ENCODE data around the gene CYP21A2. TPM values are rescaled to one million over a fixed set of nuclear protein-coding genes. Genes with fewer than 3 reads are reported as not detected.
"Not testable (repeated sequence)": the region's sequence is repeated elsewhere in the genome, so short reads cannot be mapped to it uniquely, and the experiment has no call there.

Gene CYP21A2
- total RNA-seq, 1 donor from 2014 or later: not detected

DNA sequence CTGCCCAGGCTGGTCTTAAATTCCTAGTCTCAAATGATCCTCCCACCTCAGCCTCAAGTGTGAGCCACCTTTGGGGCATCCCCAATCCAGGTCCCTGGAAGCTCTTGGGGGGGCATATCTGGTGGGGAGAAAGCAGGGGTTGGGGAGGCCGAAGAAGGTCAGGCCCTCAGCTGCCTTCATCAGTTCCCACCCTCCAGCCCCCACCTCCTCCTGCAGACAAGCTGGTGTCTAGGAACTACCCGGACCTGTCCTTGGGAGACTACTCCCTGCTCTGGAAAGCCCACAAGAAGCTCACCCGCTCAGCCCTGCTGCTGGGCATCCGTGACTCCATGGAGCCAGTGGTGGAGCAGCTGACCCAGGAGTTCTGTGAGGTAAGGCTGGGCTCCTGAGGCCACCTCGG is 663 bp downstream of the CYP21A2 start:
- DNase-seq (ENCODE audit: low spot score); H3F3A ChIP-seq (ENCODE audit: low read depth); H3K4me1 ChIP-seq; H3K36me3 Mint-ChIP-seq; H2AFZ ChIP-seq (replicated peaks); H3K36me3 ChIP-seq; H3K27ac Mint-ChIP-seq; H3K9me3 ChIP-seq (ENCODE audit: low read depth); H3K27ac ChIP-seq; H3K4me3 ChIP-seq; H3K4me3 Mint-ChIP-seq; H3K27me3 Mint-ChIP-seq (ENCODE audit: insufficient read depth, low read depth); H4K20me1 ChIP-seq (ENCODE audit: low read depth); H3K79me2 ChIP-seq (ENCODE audit: low read depth); H3K4me2 ChIP-seq; H3K9ac ChIP-seq; H3K27me3 ChIP-seq; H3K9me3 Mint-ChIP-seq; H3K4me1 Mint-ChIP-seq: not testable (repeated sequence)

- H3K27me3 ChIP-seq; H3K27me3 Mint-ChIP-seq (ENCODE audit: insufficient read depth, low read depth); H3K27ac Mint-ChIP-seq: not testable (repeated sequence)
Measured at GRCh38 chr6:32039321-32040274, 1.4 kb downstream of the CYP21A2 start.

DNA sequence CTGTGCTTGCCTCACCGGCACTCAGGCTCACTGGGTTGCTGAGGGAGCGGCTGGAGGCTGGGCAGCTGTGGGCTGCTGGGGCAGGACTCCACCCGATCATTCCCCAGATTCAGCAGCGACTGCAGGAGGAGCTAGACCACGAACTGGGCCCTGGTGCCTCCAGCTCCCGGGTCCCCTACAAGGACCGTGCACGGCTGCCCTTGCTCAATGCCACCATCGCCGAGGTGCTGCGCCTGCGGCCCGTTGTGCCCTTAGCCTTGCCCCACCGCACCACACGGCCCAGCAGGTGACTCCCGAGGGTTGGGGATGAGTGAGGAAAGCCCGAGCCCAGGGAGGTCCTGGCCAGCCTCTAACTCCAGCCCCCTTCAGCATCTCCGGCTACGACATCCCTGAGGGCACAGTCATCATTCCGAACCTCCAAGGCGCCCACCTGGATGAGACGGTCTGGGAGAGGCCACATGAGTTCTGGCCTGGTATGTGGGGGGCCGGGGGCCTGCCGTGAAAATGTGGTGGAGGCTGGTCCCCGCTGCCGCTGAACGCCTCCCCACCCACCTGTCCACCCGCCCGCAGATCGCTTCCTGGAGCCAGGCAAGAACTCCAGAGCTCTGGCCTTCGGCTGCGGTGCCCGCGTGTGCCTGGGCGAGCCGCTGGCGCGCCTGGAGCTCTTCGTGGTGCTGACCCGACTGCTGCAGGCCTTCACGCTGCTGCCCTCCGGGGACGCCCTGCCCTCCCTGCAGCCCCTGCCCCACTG is 2.3 kb downstream of the CYP21A2 start:
- H3K27me3 ChIP-seq; H3K36me3 Mint-ChIP-seq; H3K36me3 ChIP-seq; H2AFZ ChIP-seq (replicated peaks); H3K4me1 ChIP-seq; H3K4me3 Mint-ChIP-seq; H3K4me3 ChIP-seq; H3K9me3 ChIP-seq (ENCODE audit: low read depth); H3K27ac Mint-ChIP-seq; H3K27ac ChIP-seq; H4K20me1 ChIP-seq (ENCODE audit: low read depth); H3K4me2 ChIP-seq; DNase-seq (ENCODE audit: low spot score); H3K4me1 Mint-ChIP-seq; H3K79me2 ChIP-seq (ENCODE audit: low read depth); H3F3A ChIP-seq (ENCODE audit: low read depth); H3K9ac ChIP-seq; H3K27me3 Mint-ChIP-seq (ENCODE audit: insufficient read depth, low read depth); H3K9me3 Mint-ChIP-seq: not testable (repeated sequence)

More at GRCh38 chr6:32039321-32040274, 1.4 kb downstream of the CYP21A2 start:
- H3K4me2 ChIP-seq; H3K9ac ChIP-seq; H2AFZ ChIP-seq (replicated peaks); H3K4me1 Mint-ChIP-seq; H3K4me3 ChIP-seq; H4K20me1 ChIP-seq (ENCODE audit: low read depth); H3K9me3 ChIP-seq (ENCODE audit: low read depth); H3K79me2 ChIP-seq (ENCODE audit: low read depth); DNase-seq (ENCODE audit: low spot score); H3K4me3 Mint-ChIP-seq; H3K9me3 Mint-ChIP-seq; H3K36me3 Mint-ChIP-seq; H3K4me1 ChIP-seq; H3F3A ChIP-seq (ENCODE audit: low read depth); H3K27ac ChIP-seq; H3K36me3 ChIP-seq: not testable (repeated sequence)

DNA sequence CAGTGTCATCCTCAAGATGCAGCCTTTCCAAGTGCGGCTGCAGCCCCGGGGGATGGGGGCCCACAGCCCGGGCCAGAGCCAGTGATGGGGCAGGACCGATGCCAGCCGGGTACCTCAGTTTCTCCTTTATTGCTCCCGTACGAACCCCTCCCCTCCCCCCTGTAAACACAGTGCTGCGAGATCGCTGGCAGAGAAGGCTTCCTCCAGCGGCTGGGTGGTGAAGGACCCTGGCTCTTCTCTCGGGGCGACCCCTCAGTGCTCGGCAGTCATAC is 2.8 kb downstream of the CYP21A2 start:
- DNase-seq (ENCODE audit: low spot score); H3K27me3 Mint-ChIP-seq (ENCODE audit: insufficient read depth, low read depth); H3K36me3 ChIP-seq; H3K27ac ChIP-seq; H4K20me1 ChIP-seq (ENCODE audit: low read depth); H3K27me3 ChIP-seq; H3K4me3 Mint-ChIP-seq; H3K4me3 ChIP-seq; H3K4me1 ChIP-seq; H2AFZ ChIP-seq (replicated peaks); H3K9me3 Mint-ChIP-seq; H3K9me3 ChIP-seq (ENCODE audit: low read depth); H3K4me2 ChIP-seq; H3K79me2 ChIP-seq (ENCODE audit: low read depth); H3K27ac Mint-ChIP-seq; H3K9ac ChIP-seq; H3K4me1 Mint-ChIP-seq; H3F3A ChIP-seq (ENCODE audit: low read depth); H3K36me3 Mint-ChIP-seq: not testable (repeated sequence)

DNA sequence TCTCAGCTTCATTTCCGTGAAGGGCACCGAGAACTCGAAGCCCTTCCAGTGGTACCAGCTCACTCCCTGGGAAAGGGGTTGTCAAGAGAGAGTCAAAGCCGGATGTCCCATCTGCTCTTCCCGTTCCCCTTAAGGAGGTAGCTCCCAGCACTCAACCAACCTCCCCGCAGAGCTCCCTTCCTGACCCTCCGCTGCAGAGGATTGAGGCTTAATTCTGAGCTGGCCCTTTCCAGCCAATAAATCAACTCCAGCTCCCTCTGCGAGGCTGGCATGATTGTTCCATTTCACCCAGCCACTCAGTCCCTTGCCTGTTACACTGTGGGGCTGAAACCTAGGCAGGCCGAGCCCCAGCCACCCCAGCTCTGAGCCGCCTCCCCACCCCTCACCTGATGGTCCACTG is 3.2 kb downstream of the CYP21A2 start:
- not testable (repeated sequence) for H3K27me3 ChIP-seq; H3K4me3 ChIP-seq; H3K36me3 Mint-ChIP-seq; H3K27ac Mint-ChIP-seq; H3K9me3 ChIP-seq (ENCODE audit: low read depth); H3K36me3 ChIP-seq; H3K27me3 Mint-ChIP-seq (ENCODE audit: insufficient read depth, low read depth); H3K4me1 ChIP-seq; H3K79me2 ChIP-seq (ENCODE audit: low read depth); H2AFZ ChIP-seq (replicated peaks); H3F3A ChIP-seq (ENCODE audit: low read depth); H3K9ac ChIP-seq; H3K4me3 Mint-ChIP-seq; H3K9me3 Mint-ChIP-seq; H3K27ac ChIP-seq; DNase-seq (ENCODE audit: low spot score); H3K4me1 Mint-ChIP-seq; H4K20me1 ChIP-seq (ENCODE audit: low read depth); H3K4me2 ChIP-seq

DNA sequence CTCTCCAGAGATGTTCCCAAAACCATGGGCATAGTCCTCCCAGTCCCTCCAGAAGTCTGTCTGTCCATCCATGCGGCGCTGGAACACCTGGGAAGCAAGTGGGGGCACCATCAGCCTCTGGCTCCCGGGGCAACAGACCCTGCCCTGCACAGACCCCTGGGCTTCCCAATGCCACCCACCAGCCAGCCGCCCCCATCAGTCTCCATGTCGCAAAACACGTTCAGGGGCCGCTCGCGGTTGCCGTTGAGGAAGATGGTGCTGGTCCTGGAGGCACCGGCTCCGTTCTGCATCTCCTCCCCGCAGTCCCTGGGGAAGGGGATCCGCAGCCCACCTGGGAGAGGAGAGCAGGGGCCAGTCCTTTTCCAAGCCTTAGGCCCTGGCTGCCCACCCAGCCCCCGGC is 4.1 kb downstream of the CYP21A2 start:
- H3K27ac ChIP-seq; H3K4me1 ChIP-seq; H4K20me1 ChIP-seq (ENCODE audit: low read depth); H3K4me3 Mint-ChIP-seq; H3K36me3 Mint-ChIP-seq; H3K27me3 ChIP-seq; H3K27me3 Mint-ChIP-seq (ENCODE audit: insufficient read depth, low read depth); H3F3A ChIP-seq (ENCODE audit: low read depth); DNase-seq (ENCODE audit: low spot score); H3K9ac ChIP-seq; H3K9me3 ChIP-seq (ENCODE audit: low read depth); H3K9me3 Mint-ChIP-seq; H2AFZ ChIP-seq (replicated peaks); H3K4me2 ChIP-seq; H3K4me3 ChIP-seq; H3K27ac Mint-ChIP-seq; H3K36me3 ChIP-seq; H3K79me2 ChIP-seq (ENCODE audit: low read depth): not testable (repeated sequence)
- peaks cover 15% of the 10 kb centered on the region for H3K4me1 Mint-ChIP-seq

DNA sequence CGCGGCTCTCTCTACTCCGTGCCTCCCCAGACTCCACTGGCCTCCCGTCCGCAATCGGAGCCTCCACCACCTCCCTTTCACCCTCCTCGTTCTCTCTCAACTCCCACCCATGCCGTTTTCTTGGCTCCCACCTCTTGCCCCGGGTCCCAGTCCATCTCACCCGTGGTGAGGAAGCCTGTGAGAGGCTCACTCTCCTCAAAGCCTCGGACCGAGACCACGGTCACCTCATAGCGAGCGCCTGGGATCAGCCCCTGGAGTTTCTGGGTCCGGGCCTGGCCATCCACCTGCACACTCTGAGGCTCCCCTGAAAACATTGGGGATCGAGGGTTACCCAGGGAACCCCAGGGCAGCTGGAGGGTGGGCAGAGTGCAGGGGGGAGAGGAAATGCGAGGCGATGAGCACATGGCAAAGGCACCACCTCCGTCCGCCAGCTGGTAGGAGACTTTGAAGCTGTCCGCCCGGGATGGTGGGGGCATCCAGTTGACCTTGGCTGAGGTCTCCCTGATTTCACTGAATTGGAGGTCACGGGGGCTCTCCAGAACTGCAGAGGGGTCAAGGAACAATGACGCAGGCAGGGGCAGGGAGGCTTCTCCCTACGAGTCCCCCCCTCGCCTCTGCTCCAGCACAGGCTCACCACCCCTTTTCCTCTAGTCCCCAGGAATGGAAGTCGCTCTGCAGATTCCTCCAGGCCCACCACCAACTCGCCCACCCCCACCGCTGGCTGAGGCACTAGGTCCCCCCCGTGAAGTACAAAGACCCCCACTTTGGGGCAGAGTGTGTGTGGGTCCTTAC is 5.6 kb downstream of the CYP21A2 start:
- H3K36me3 ChIP-seq; DNase-seq (ENCODE audit: low spot score); H3K9me3 Mint-ChIP-seq; H3K4me1 ChIP-seq; H3K27me3 Mint-ChIP-seq (ENCODE audit: insufficient read depth, low read depth); H3K9me3 ChIP-seq (ENCODE audit: low read depth); H3K4me3 ChIP-seq; H3K36me3 Mint-ChIP-seq; H3F3A ChIP-seq (ENCODE audit: low read depth); H3K27ac Mint-ChIP-seq; H2AFZ ChIP-seq (replicated peaks); H4K20me1 ChIP-seq (ENCODE audit: low read depth); H3K79me2 ChIP-seq (ENCODE audit: low read depth); H3K9ac ChIP-seq; H3K4me3 Mint-ChIP-seq; H3K4me2 ChIP-seq; H3K27me3 ChIP-seq; H3K27ac ChIP-seq: not testable (repeated sequence)
- H3K4me1 Mint-ChIP-seq: peaks cover 25% of the 10 kb centered on the region

DNA sequence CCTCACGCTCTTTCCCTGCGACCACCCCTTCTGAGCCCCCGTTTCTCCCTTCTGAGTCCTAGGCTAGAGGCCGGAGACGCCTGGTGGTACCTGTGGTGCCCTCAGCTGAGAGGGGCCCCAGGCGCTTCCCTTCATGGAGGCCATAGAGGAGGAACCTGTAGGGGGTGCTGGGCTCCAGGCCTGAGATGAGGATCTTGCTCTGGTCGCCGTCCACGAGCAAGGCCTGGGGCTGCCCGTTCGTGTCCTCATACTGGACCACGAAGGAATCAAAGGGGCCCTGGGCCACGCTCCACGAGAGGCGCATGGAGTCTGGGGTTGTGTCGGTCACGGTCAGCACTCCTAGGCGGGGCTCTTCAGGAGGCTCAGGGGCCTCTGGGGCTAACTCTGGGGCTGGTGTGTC is 6.7 kb downstream of the CYP21A2 start:
- H4K20me1 ChIP-seq (ENCODE audit: low read depth); H3K9me3 ChIP-seq (ENCODE audit: low read depth); H3F3A ChIP-seq (ENCODE audit: low read depth); H3K27me3 ChIP-seq; DNase-seq (ENCODE audit: low spot score); H3K9me3 Mint-ChIP-seq; H3K36me3 ChIP-seq; H3K9ac ChIP-seq; H3K79me2 ChIP-seq (ENCODE audit: low read depth); H3K36me3 Mint-ChIP-seq; H3K27ac Mint-ChIP-seq; H3K4me1 ChIP-seq; H3K4me3 ChIP-seq; H2AFZ ChIP-seq (replicated peaks); H3K4me2 ChIP-seq; H3K27me3 Mint-ChIP-seq (ENCODE audit: insufficient read depth, low read depth); H3K27ac ChIP-seq; H3K4me3 Mint-ChIP-seq: not testable (repeated sequence)
- peaks cover 27% of the 10 kb centered on the region for H3K4me1 Mint-ChIP-seq

Data from neural progenitor cell (in vitro differentiated cells).